HepG2 (cell line): ENCODE data around the gene CDC34. TPM values are rescaled to one million over a fixed set of nuclear protein-coding genes. Genes with fewer than 3 reads are reported as not detected.

ENCODE experiments used
- FOXP4 ChIP-seq: sonication (generic); formaldehyde crosslinking; IDR thresholded peaks from 2 replicates; pipeline ENCODE4 v1.4.0; 2020; ENCODE audit warnings: missing genetic modification reagents
- ISX ChIP-seq: sonication (generic); formaldehyde crosslinking; conservative IDR thresholded peaks from 2 replicates; pipeline ENCODE4 v1.5.0; 2020; ENCODE audit warnings: missing genetic modification reagents
- JUNB ChIP-seq: sonication (generic); formaldehyde crosslinking; IDR thresholded peaks from 2 replicates; pipeline ENCODE4 v1.8.0; 2022; ENCODE audit warnings: missing genetic modification reagents, mild to moderate bottlenecking, borderline replicate concordance
- KIAA2018 ChIP-seq: sonication (generic); formaldehyde crosslinking; IDR thresholded peaks from 2 replicates; pipeline ENCODE4 v1.5.0; 2020; ENCODE audit warnings: mild to moderate bottlenecking, missing genetic modification reagents, borderline replicate concordance
- MBNL3 ChIP-seq: fragments of 250-450 bp; sonication (Bioruptor Pico); conservative IDR thresholded peaks from 2 replicates; pipeline ENCODE4 v1.8.0; 2022; ENCODE audit warnings: mild to moderate bottlenecking, inconsistent platforms
- MEIS1 ChIP-seq: sonication (generic); formaldehyde crosslinking; IDR thresholded peaks from 2 replicates; pipeline ENCODE4 v1.9.0; 2021; ENCODE audit warnings: mild to moderate bottlenecking, missing genetic modification reagents, moderate library complexity, borderline replicate concordance
- NFKB2 ChIP-seq: sonication (generic); formaldehyde crosslinking; IDR thresholded peaks from 2 replicates; pipeline ENCODE4 v1.4.0; 2020; ENCODE audit warnings: missing genetic modification reagents, borderline replicate concordance
- NKX3-1 ChIP-seq: sonication (generic); formaldehyde crosslinking; IDR thresholded peaks from 2 replicates; pipeline ENCODE4 v1.5.0; 2020; ENCODE audit warnings: missing genetic modification reagents
- PBX3 ChIP-seq: sonication (generic); formaldehyde crosslinking; IDR thresholded peaks from 2 replicates; pipeline ENCODE4 v1.8.1; 2023; ENCODE audit warnings: missing genetic modification reagents, inconsistent platforms, borderline replicate concordance
- PITX1 ChIP-seq: sonication (generic); formaldehyde crosslinking; IDR thresholded peaks from 2 replicates; pipeline ENCODE4 v1.5.1; 2020; ENCODE audit warnings: mild to moderate bottlenecking, missing genetic modification reagents
- RFXANK ChIP-seq: IDR thresholded peaks from 2 replicates; pipeline ENCODE4 v1.6.1; 2016
- SIN3A ChIP-seq: IDR thresholded peaks from 2 replicates; pipeline ENCODE4 v1.6.1; 2011; ENCODE audit warnings: low read depth, mild to moderate bottlenecking, control low read depth, low read length, borderline replicate concordance
- SIX4 ChIP-seq: sonication (generic); formaldehyde crosslinking; IDR thresholded peaks from 2 replicates; pipeline ENCODE4 v1.4.0; 2020; ENCODE audit warnings: missing genetic modification reagents
- ZFX ChIP-seq: sonication (generic); formaldehyde crosslinking; IDR thresholded peaks from 2 replicates; pipeline ENCODE4 v1.4.0; 2020; ENCODE audit warnings: mild to moderate bottlenecking, low read depth, missing genetic modification reagents, moderate library complexity
- ZNF205 ChIP-seq: IDR thresholded peaks from 2 replicates; pipeline ENCODE4 v1.6.1; 2018; ENCODE audit warnings: missing biosample characterization, missing genetic modification reagents
- ZNF253 ChIP-seq: sonication (generic); formaldehyde crosslinking; IDR thresholded peaks from 2 replicates; pipeline ENCODE4 v1.8.0; 2022; ENCODE audit warnings: mild to moderate bottlenecking, missing genetic modification reagents, borderline replicate concordance
- ZNF549 ChIP-seq: sonication (generic); formaldehyde crosslinking; IDR thresholded peaks from 2 replicates; pipeline ENCODE4 v1.5.0; 2020; ENCODE audit warnings: missing genetic modification reagents
- ZNF761 ChIP-seq: sonication (generic); formaldehyde crosslinking; conservative IDR thresholded peaks from 2 replicates; pipeline ENCODE4 v1.4.0; 2020; ENCODE audit warnings: mild to moderate bottlenecking, missing genetic modification reagents
- polyA plus RNA-seq, 8 experiments: library from polyadenylated mRNA; depleted of rRNA in 3 of 8; stranded (reverse) in 7 of 8; unstranded in 1 of 8; fragments of >200 nt; fragmentation: Illumina TruSeq in 4 of 8; extraction: Trizol in 4 of 8; gene quantifications; 2 replicates each; pipeline versions ENCODE4 v1.2.1 to v1.2.3, GENCODE V29; 2011 to 2016; ENCODE audit warnings: low read depth in 4 of 8, missing spikeins in 1 of 8, mixed read lengths in 1 of 8; ENCODE audit not compliant: insufficient read depth in 1 of 8
- total RNA-seq, 5 experiments: library from RNA; depleted of rRNA; stranded (reverse); fragments of >200 nt; fragmentation: Illumina TruSeq; extraction: Trizol; gene quantifications; 2 replicates each; pipeline ENCODE4 v1.2.3, GENCODE V29; 2016; ENCODE audit warnings: low read depth in 1 of 5

Gene CDC34
- total and polyA plus RNA-seq, 2 of the 13 experiments (the other 11 are each of a cell fraction or from before 2014, with no cell fraction given): 138 to 150 TPM

GRCh38 chr19:506404-507285 lies 24.9 kb upstream of the CDC34 start (continued):
- TF ChIP-seq FOXP4 (CRISPR knock-in tag) (peak; percentile 53), ZNF549 (CRISPR knock-in tag) (no peak), PBX3 (no peak), ZNF253 (CRISPR knock-in tag) (no peak), PITX1 (peak; percentile 74; the same call in 1 of the 2 replicates), ISX (CRISPR knock-in tag) (no peak), SIN3A (peak; percentile 46; the same call in 1 of the 2 replicates), MBNL3 (CRISPR knock-in tag) (no peak), ZNF205 (CRISPR knock-in tag) (no peak; the same call in 1 of the 2 replicates), JUNB (CRISPR knock-in tag) (no peak), KIAA2018 (CRISPR knock-in tag) (no peak), SIX4 (no peak), ZNF761 (CRISPR knock-in tag) (no peak; the same call in 1 of the 2 replicates), MEIS1 (CRISPR knock-in tag) (no peak), ZFX (CRISPR knock-in tag) (peak; percentile 88), NFKB2 (CRISPR knock-in tag) (peak; percentile 62; the same call in 1 of the 2 replicates), RFXANK (CRISPR knock-in tag) (no peak; the same call in 1 of the 2 replicates), NKX3-1 (0 out of 2 replicates have a peak, but pooled peaks have one; percentile 13)
